ENCODE results near the gene ZSWIM3. TPM values are rescaled to one million over a fixed set of nuclear protein-coding genes. Genes with fewer than 3 reads are reported as not detected.

ZSWIM3 gene
- total RNA-seq, 3 donors from 2014 or later (not counting 1 experiment from before 2014, with no cell fraction given) = 1.4 to 2.3 (median 1.5) TPM

- Mint-ChIP-seq H3K4me1 (peaks cover 38 to 59% of the 10 kb centered on the region in 2 donors), H3K4me3 (peak overlapping the region; percentile 95), H3K27ac (peak overlapping the region; percentile 95 to 96), H3K9me3 (no peaks in the 10 kb centered on the region), H3K27me3 (ENCODE audit: low read depth in 2 of 2) (no peaks in the 10 kb centered on the region), H3K36me3 (no peaks in the 10 kb centered on the region)
- TF ChIP-seq, protein P1, sequence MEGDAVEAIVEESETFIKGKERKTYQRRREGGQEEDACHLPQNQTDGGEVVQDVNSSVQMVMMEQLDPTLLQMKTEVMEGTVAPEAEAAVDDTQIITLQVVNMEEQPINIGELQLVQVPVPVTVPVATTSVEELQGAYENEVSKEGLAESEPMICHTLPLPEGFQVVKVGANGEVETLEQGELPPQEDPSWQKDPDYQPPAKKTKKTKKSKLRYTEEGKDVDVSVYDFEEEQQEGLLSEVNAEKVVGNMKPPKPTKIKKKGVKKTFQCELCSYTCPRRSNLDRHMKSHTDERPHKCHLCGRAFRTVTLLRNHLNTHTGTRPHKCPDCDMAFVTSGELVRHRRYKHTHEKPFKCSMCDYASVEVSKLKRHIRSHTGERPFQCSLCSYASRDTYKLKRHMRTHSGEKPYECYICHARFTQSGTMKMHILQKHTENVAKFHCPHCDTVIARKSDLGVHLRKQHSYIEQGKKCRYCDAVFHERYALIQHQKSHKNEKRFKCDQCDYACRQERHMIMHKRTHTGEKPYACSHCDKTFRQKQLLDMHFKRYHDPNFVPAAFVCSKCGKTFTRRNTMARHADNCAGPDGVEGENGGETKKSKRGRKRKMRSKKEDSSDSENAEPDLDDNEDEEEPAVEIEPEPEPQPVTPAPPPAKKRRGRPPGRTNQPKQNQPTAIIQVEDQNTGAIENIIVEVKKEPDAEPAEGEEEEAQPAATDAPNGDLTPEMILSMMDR (IDR thresholded peaks at IDR 0.05) = no peak
- Histone ChIP-seq H3K4me1 (ENCODE audit: control insufficient read depth, insufficient read depth, low read length) (peaks cover 33% of the 10 kb centered on the region), H3K36me3 (ENCODE audit: control insufficient read depth, insufficient read depth, low read length) (peaks cover 14% of the 10 kb centered on the region), H3K4me3 (ENCODE audit: low read length) (peak overlapping the region; percentile 91), H3K27ac (ENCODE audit: low read length) (peak overlapping the region; percentile 99), H3K27me3 (ENCODE audit: control insufficient read depth, insufficient read depth, low read length) (no peaks in the 10 kb centered on the region), H3K9me3 (ENCODE audit: control insufficient read depth, insufficient read depth, low read length) (no peaks in the 10 kb centered on the region)
- peak; percentile 9 to 21 (median 14) for ATAC-seq
- intact Hi-C loops (cut with micrococcal nuclease) = loop anchor here (1.0 to 2.0 kb wide), 6 partner anchors 23 to 113 kb away; partner anchors contain the start of genes PCIF1, UBE2C and ZSWIM1
- no peak for DNase-seq
- 20% methylated on average over 5 of the region's 13 CpGs for WGBS (ENCODE audit: insufficient coverage)
Observed at GRCh38 chr20:45857882-45858216, 435 bp downstream of the ZSWIM3 start.

DNA sequence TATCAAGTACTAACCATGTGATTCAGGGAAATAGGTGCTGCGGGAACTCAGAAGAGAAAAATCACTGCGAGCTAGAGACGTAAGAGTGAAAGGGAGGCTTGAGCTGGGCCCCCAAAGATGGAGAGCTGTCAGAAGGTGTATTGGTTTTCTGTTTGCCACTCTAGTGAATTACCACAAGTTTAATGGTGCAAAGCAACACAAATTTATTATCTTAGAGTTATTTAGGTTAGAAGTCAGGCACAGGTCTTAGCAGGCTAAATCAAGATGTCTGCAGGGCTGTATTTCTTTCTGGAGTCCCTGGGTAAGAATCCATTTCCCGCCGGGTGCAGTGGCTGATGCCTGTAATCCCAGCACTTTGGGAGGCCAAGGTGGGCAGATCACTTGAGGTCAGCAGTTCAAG, 2.5 kb downstream of the ZSWIM3 start:
- Mint-ChIP-seq H3K27ac (no peak overlapping the region), H3K4me1 (peaks cover 38 to 58% of the 10 kb centered on the region in 2 donors), H3K27me3 (ENCODE audit: low read depth in 2 of 2) (no peaks in the 10 kb centered on the region), H3K36me3 (no peaks in the 10 kb centered on the region), H3K4me3 (no peak overlapping the region), H3K9me3 (no peaks in the 10 kb centered on the region)
- intact Hi-C loops (cut with micrococcal nuclease) = no loop called here
- H3K36me3 ChIP-seq (ENCODE audit: control insufficient read depth, insufficient read depth, low read length) = peaks cover under 1% of the 10 kb centered on the region
- no peak overlapping the region for H3K27ac ChIP-seq (ENCODE audit: low read length)
- H3K4me3 ChIP-seq (ENCODE audit: low read length) = no peak overlapping the region
- ATAC-seq (no peak), DNase-seq (no peak)
- H3K9me3 ChIP-seq (ENCODE audit: control insufficient read depth, insufficient read depth, low read length) = no peaks in the 10 kb centered on the region
- 95% methylated on average over 5 of the region's 5 CpGs for WGBS (ENCODE audit: insufficient coverage)
- H3K27me3 ChIP-seq (ENCODE audit: control insufficient read depth, insufficient read depth, low read length) = no peaks in the 10 kb centered on the region
- peaks cover 29% of the 10 kb centered on the region for H3K4me1 ChIP-seq (ENCODE audit: control insufficient read depth, insufficient read depth, low read length)
- TF ChIP-seq, protein P1 (IDR thresholded peaks at IDR 0.05) = no peak

DNA sequence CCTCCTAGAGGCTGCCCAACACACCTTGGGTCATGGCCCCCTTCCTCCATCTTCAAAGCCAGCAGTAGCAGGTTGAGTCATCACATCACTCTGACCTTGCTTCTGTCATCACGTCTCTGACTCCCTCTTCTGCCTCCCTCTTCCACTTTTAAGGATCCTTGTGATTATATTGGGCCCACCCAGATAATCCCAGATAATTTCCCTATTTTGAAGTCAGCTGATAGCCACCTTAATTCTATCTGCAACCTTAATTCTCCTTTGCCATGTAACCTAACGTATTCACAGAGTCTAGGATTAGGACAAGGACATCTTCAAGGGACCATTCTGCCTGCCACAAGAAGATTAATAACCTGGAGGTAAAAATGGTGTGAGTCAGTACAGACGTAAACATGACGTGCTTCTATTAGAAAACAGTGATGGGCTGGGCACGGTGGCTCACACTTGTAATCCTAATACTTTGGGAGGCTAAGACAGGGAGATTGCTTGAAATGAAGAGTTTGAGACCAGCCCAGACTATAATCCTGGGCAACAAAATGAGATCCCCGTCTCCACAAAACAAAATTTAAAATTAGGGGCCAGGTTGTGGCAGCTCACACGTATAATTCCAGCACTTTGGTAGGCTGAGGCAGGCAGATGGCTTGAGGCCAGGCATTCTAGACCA, 3.3 kb downstream of the ZSWIM3 start:
- Mint-ChIP-seq H3K36me3 (no peaks in the 10 kb centered on the region), H3K4me3 (peak overlapping the region; percentile 33), H3K27ac (no peak overlapping the region), H3K9me3 (no peaks in the 10 kb centered on the region), H3K4me1 (peaks cover 38 to 53% of the 10 kb centered on the region in 2 donors), H3K27me3 (ENCODE audit: low read depth in 2 of 2) (no peaks in the 10 kb centered on the region)
- Histone ChIP-seq H3K27me3 (ENCODE audit: control insufficient read depth, insufficient read depth, low read length) (no peaks in the 10 kb centered on the region), H3K36me3 (ENCODE audit: control insufficient read depth, insufficient read depth, low read length) (no peaks in the 10 kb centered on the region), H3K27ac (ENCODE audit: low read length) (no peak overlapping the region), H3K4me3 (ENCODE audit: low read length) (no peak overlapping the region), H3K4me1 (ENCODE audit: control insufficient read depth, insufficient read depth, low read length) (peaks cover 24% of the 10 kb centered on the region), H3K9me3 (ENCODE audit: control insufficient read depth, insufficient read depth, low read length) (no peaks in the 10 kb centered on the region)
- intact Hi-C loops (cut with micrococcal nuclease) = no loop called here
- WGBS (ENCODE audit: insufficient coverage) = 72% methylated on average over 7 of the region's 7 CpGs
- ATAC-seq (no peak), DNase-seq (no peak)
- TF ChIP-seq, protein P1 (IDR thresholded peaks at IDR 0.05) = no peak

Measured in natural killer cell (primary cell).